NCI-H146 (cell line): ENCODE results near the gene MPV17.

ENCODE experiments used
- DNase-seq: peaks from one replicate; lab custom pipeline; 2025; lab: John Stamatoyannopoulos, UW

The MPV17 gene

DNA sequence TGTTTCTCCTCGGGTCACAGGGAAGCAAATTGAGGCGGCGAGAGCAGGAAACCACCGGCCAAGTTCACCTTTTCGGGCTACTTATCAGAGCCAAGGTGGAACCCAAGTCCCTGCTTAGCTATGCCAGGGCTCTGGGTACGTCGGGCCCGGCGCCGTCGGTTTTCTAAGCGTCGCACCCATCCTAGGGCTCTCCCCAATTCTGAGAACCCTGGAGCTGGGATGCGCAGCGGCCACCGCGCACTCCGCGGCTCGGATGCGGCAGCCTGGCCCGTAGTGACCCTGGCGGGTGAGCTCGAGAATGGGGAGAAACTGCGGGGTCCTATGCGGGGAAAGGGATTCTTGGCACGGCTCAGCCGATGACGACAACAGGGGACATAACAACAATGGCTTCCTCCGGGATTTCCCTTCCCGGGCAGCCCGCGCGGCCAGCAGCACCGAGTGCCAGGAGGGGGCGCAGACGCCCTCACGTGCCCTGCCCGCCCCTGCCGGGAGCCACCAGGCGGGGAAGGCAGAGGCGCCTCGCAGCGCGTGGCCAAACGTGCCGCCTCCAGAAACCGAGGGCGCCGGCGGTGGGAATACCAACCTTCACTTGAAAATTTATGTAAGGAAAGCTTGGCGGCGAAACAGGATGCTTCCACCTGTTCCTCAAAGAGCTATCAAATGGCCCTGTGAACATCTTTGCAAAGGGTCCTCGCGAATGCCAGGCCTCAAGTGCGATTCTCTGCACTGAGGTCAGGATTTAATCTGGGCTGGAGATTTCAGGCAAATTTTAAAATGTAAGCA is 58.0 kb downstream of the MPV17 start:
- DNase-seq, result peak; percentile 79

DNA sequence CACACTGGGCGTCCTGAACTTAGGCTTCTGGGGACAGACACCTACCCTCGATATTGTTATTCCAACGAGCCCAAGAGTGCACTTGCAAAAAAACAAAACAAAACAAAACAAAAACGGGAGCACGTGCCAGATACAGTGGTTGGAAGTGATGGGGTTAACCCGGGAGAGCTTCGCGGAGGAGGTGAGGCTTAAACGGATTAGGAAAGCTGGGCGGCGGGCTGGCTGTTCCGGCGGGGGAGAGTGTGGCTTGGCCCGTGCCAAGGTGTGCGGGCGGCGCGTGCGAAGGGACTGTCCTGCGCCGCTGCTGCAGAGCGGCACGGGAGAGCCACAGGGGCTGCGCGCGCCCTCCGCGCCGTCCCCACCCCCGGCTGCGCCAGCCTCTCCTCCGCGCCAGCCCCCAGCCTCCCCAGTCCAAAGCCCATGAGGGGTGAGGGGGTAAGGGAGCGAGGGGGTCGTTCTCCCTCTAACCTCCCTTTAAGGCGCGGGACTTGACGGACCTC is 58.6 kb downstream of the MPV17 start:
- peak; percentile 29 for DNase-seq

DNA sequence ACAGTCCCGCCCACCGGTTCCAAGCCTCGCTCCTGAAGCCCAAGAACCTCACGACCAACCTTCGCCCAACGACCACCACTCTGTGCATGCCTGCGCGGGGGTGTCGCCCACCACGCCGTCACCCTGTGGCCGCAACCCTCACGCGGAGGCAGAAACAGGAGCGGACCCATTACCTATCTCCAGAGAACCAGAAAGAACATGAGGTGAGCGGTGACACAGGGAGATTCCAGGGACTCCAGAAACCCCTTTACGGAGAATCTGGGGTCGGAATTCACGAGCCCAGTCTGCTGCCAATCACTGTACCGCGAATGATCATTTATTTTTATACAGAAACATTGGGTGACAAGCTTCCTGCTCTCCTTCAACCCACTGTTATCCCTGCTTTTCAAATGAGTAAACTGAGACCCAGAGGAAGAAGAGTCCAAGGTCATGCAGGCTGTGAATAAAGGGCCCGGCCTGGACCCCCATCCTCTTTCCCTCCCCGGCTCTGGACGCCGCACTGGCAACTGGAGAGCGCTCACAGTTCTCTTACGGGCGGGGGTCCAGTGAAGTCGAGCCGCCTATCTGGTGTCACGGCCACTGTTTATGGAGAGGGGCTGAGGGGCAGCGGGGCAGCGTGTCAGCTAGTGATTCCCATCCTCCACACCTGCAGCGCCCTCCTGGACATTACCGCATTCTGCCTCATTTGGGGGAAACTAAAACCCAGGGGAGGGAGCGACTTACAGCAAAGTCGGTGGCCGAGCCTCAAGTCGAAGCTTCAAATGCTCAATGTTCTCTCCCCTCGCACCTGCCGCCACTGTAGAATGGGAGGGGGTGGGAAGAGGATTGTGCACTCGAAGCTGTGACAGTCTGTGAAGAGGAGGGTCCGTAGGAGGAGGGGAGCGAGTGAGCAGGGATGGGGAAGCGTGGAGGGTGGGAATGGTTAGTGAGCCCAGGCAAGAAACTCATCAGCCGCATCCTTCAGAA is 59.3 kb downstream of the MPV17 start:
- peak; percentile 29 for DNase-seq

DNA sequence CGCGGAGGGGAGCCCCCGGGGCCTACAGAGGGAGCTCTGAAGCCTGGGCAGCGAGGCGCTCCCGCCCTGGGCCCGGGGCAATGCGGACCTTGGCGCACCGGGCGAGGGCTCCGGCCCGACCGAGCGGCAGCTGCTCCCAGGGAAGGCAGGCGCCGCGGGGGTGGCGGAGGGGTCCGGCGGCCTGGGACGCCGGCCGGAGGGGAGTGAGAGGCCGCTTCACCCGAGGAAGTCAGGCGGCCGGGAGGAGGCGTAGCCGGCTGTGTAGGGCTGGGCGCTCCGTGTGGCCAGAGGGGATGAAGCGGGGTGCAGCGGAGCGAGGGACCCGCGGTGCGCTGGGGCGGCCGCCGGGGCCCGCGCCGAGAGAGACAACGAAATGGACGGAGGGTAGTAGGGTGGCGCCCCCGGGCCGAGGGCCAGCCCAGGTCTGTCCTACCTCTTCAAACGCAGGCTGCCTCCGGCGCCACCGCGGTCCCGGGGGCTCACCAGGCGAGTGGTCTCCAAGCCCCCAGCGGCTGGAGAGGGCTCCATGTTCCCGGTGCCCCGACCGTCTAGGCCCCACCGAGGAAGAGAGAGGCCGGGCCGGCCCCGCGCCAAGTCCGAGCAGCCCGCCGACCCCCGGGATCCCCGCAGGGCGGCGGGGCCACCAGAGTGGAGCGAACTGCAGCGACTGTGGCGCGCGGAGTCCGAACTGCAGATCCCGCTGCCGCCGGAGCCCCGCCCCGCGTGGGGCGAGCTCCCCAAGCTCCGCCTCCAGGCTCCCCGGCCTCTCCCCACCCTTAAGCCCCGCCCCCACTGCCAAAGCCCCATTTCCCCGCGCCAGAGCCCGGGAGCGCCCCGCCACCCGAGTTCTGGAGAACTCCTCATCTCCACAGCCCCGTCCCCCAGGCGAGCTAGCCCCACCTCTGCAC is 60.3 kb downstream of the MPV17 start, which contains the start of gene SLC30A3:
Gene SLC30A3 (minus strand): TSS at position 669 of the 908 bp plus-strand sequence. CDS start 141 bp downstream, at position 528.
- DNase-seq, result peak; percentile 43

DNA sequence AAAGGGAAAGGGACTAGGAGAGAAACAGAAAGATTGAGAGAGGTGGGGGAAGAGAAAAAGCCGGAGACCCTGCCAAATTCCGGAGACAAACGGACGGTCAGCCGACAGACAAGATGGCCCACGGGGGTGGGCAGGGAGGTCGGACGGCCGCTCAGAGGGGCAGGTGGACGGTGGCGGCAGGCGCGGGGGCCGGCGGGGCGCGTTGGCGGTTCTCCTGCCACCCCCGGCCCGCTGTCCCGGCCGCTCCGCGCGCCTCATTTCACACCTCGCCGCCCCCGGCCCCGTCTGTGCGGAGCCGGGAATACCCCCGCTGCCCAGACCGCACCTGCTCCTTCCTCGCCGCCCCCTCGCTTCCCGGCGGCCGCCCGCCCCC is 61.0 kb downstream of the MPV17 start:
- no peak for DNase-seq

DNA sequence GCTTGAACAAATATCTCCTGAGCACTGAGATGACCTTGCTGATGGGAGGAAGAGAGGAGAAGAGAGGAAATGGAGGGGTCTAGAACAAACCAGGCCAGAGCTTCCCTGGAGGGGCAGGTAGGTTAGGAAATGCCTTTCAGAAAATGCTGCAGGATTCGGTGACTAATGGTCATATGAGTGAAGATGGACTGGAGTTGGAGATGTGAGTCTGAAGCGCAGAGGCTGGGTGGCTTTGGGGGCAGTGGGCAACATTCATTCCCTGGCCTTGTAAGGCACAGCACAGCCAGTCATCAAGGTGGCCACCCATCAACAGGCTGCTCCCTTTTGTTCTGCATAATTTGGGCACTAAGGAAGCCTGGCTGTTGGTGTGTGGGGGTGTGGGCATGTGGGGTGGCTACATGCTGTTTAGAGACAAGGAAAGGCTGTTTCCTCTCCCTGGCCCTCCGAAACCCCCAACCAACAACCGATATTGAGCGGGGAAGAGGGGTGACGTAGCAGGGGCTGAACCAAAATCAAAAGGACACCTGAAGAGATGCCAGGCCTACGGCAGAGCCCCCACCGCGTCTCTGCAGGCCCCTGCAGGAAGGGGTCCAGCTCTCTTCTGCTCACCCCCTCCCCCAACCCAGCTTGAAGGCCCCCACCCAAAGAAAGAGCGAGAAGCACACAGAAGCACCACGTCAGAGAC is 61.5 kb downstream of the MPV17 start:
- DNase-seq, result no peak
